Urinary bladder (tissue), 4 donors: ENCODE data around the gene EFCAB6. TPM values are rescaled to one million over a fixed set of nuclear protein-coding genes. Genes with fewer than 3 reads are reported as not detected.

Experiments used
- DNase-seq: peaks from one replicate; pipeline ENCODE4 v3.0.0-alpha.2; 2015; ENCODE audit errors: extremely low spot score
- H3K27ac ChIP-seq: one replicate; pipeline ENCODE4 v1.5.1; 2013; ENCODE audit warnings: low read depth, mild to moderate bottlenecking, moderate library complexity
- H3K36me3 ChIP-seq: one replicate; pipeline ENCODE4 v1.6.1; 2013; ENCODE audit warnings: mild to moderate bottlenecking, moderate library complexity; ENCODE audit not compliant: insufficient read depth
- H3K4me1 ChIP-seq: one replicate; pipeline ENCODE4 v1.6.1; 2013; ENCODE audit warnings: mild to moderate bottlenecking, moderate library complexity; ENCODE audit not compliant: insufficient read depth
- H3K4me3 ChIP-seq: one replicate; pipeline ENCODE4 v1.5.1; 2013; ENCODE audit warnings: low read depth, low read length
- WGBS: extraction: QIAGEN DNeasy Blood & Tissue Kit; methylation state at CpG from one replicate; pipeline ENCODE4 v1.1.7; 2013; 5-methylcytosine and 5-hydroxymethylcytosine counted together
- polyA plus RNA-seq: library from polyadenylated mRNA; stranded (reverse); fragments of 200-250 nt; gene quantifications from one replicate; pipeline ENCODE4 v1.2.3, GENCODE V29; 2013
- total RNA-seq: library from RNA; depleted of rRNA; stranded (reverse); fragments of >200 nt; gene quantifications from one replicate; pipeline ENCODE4 v1.2.3, GENCODE V29; 2014
- donor health status: healthy with polysubstance abuse.
- donor health status: healthy.

EFCAB6 gene
- total and polyA plus RNA-seq, 2 donors = 0.71 to 3.2 TPM

GRCh38 chr22:43840431-43840830 lies 28.3 kb upstream of the EFCAB6 start:
- Histone ChIP-seq H3K36me3 (no peaks in the 10 kb centered on the region), H3K4me1 (no peaks in the 10 kb centered on the region), H3K27ac (no peak overlapping the region), H3K4me3 (no peak overlapping the region)
- no peak for DNase-seq
- WGBS = 88% methylated on average over 13 of the region's 13 CpGs

- Histone ChIP-seq H3K4me3 (no peak overlapping the region), H3K36me3 (no peaks in the 10 kb centered on the region), H3K27ac (no peak overlapping the region), H3K4me1 (no peaks in the 10 kb centered on the region)
- WGBS = 62% methylated on average over 8 of the region's 8 CpGs
- DNase-seq = no peak
These were observed 27.7 kb upstream of the EFCAB6 start for GRCh38 chr22:43839781-43840180.

GRCh38 chr22:43838571-43839307 lies 26.6 kb upstream of the EFCAB6 start:
- WGBS = 94% methylated on average over 25 of the region's 25 CpGs
- no peaks in the 10 kb centered on the region for H3K36me3 ChIP-seq
- H3K27ac ChIP-seq = no peak overlapping the region
- H3K4me3 ChIP-seq = no peak overlapping the region
- no peaks in the 10 kb centered on the region for H3K4me1 ChIP-seq
- no peak for DNase-seq

- DNase-seq = no peak
- Histone ChIP-seq H3K4me1 (no peaks in the 10 kb centered on the region), H3K27ac (no peak overlapping the region), H3K4me3 (no peak overlapping the region), H3K36me3 (no peaks in the 10 kb centered on the region)
- 92% methylated on average over 10 of the region's 10 CpGs for WGBS
These were observed 26.1 kb upstream of the EFCAB6 start for GRCh38 chr22:43838161-43838560.

- DNase-seq = no peak
- Histone ChIP-seq H3K36me3 (no peaks in the 10 kb centered on the region), H3K27ac (no peak overlapping the region), H3K4me3 (no peak overlapping the region), H3K4me1 (no peaks in the 10 kb centered on the region)
- WGBS = 79% methylated on average over 9 of the region's 9 CpGs
These were observed 25.6 kb upstream of the EFCAB6 start for GRCh38 chr22:43837666-43838065.

- Histone ChIP-seq H3K4me1 (no peaks in the 10 kb centered on the region), H3K36me3 (no peaks in the 10 kb centered on the region), H3K27ac (no peak overlapping the region), H3K4me3 (no peak overlapping the region)
- no peak for DNase-seq
- WGBS = 87% methylated on average over 13 of the region's 13 CpGs
These were observed 23.6 kb upstream of the EFCAB6 start for GRCh38 chr22:43835736-43836135.

GRCh38 chr22:43835166-43835565 lies 23.1 kb upstream of the EFCAB6 start:
- H3K27ac ChIP-seq = no peak overlapping the region
- H3K4me1 ChIP-seq = no peaks in the 10 kb centered on the region
- no peak overlapping the region for H3K4me3 ChIP-seq
- 64% methylated on average over 12 of the region's 12 CpGs for WGBS
- no peaks in the 10 kb centered on the region for H3K36me3 ChIP-seq
- no peak for DNase-seq

GRCh38 chr22:43833286-43834240 lies 21.5 kb upstream of the EFCAB6 start:
- DNase-seq = no peak
- 72% methylated on average over 36 of the region's 36 CpGs for whole genome bisulfite sequencing
- Histone ChIP-seq H3K4me1 (no peaks in the 10 kb centered on the region), H3K27ac (no peak overlapping the region), H3K4me3 (no peak overlapping the region), H3K36me3 (no peaks in the 10 kb centered on the region)

GRCh38 chr22:43832393-43833265 lies 20.5 kb upstream of the EFCAB6 start:
- Histone ChIP-seq H3K36me3 (no peaks in the 10 kb centered on the region), H3K4me1 (no peaks in the 10 kb centered on the region), H3K4me3 (no peak overlapping the region), H3K27ac (no peak overlapping the region)
- DNase-seq = no peak
- 90% methylated on average over 18 of the region's 18 CpGs for WGBS

GRCh38 chr22:43831561-43832392 lies 19.7 kb upstream of the EFCAB6 start:
- no peaks in the 10 kb centered on the region for H3K4me1 ChIP-seq
- no peaks in the 10 kb centered on the region for H3K36me3 ChIP-seq
- no peak overlapping the region for H3K27ac ChIP-seq
- H3K4me3 ChIP-seq = no peak overlapping the region
- no peak for DNase-seq
- WGBS = 94% methylated on average over 33 of the region's 33 CpGs

GRCh38 chr22:43830931-43831560 lies 18.9 kb upstream of the EFCAB6 start:
- H3K27ac ChIP-seq = no peak overlapping the region
- H3K4me3 ChIP-seq = no peak overlapping the region
- no peaks in the 10 kb centered on the region for H3K36me3 ChIP-seq
- H3K4me1 ChIP-seq = no peaks in the 10 kb centered on the region
- WGBS = 76% methylated on average over 12 of the region's 12 CpGs
- no peak for DNase-seq
